ENCODE data around the gene RBM6. TPM values are rescaled to one million over a fixed set of nuclear protein-coding genes. Genes with fewer than 3 reads are reported as not detected.
"Not testable (repeated sequence)": the region's sequence is repeated elsewhere in the genome, so short reads cannot be mapped to it uniquely, and the experiment has no call there.

The RBM6 gene
- total RNA-seq, 2 donors from 2014 or later, result 75.5 to 88.4 TPM

GRCh38 chr3:49984394-49984793, 44.4 kb downstream of the RBM6 start:
- peaks cover 46% of the 10 kb centered on the region for H3K36me3 Mint-ChIP-seq (ENCODE audit: low read depth)
- no peak overlapping the region for H3K4me3 Mint-ChIP-seq
- no peak overlapping the region for H3K27ac Mint-ChIP-seq
- H3K9me3 Mint-ChIP-seq, result no peaks in the 10 kb centered on the region
- no peaks in the 10 kb centered on the region for H3K4me1 Mint-ChIP-seq
- ATAC-seq (replicated peaks), result no peak
- no peaks in the 10 kb centered on the region for H3K27me3 Mint-ChIP-seq

- ATAC-seq (replicated peaks), result no peak
Measured at GRCh38 chr3:49992326-49992725, 52.4 kb downstream of the RBM6 start.

GRCh38 chr3:49994476-49994875, 54.5 kb downstream of the RBM6 start:
- Mint-ChIP-seq H3K9me3 (no peaks in the 10 kb centered on the region), H3K27ac (peak overlapping the region; percentile 29), H3K27me3 (no peaks in the 10 kb centered on the region), H3K4me3 (no peak overlapping the region), H3K4me1 (peaks cover 5% of the 10 kb centered on the region), H3K36me3 (ENCODE audit: low read depth) (peaks cover 54% of the 10 kb centered on the region)
- no peak for ATAC-seq (replicated peaks)

More at GRCh38 chr3:49992326-49992725, 52.4 kb downstream of the RBM6 start:
- H3K9me3 Mint-ChIP-seq, result no peaks in the 10 kb centered on the region
- H3K4me3 Mint-ChIP-seq, result no peak overlapping the region
- no peaks in the 10 kb centered on the region for H3K4me1 Mint-ChIP-seq
- H3K27ac Mint-ChIP-seq, result no peak overlapping the region
- H3K36me3 Mint-ChIP-seq (ENCODE audit: low read depth), result peaks cover 65% of the 10 kb centered on the region
- H3K27me3 Mint-ChIP-seq, result no peaks in the 10 kb centered on the region

GRCh38 chr3:49996016-49996415, 56.1 kb downstream of the RBM6 start:
- Mint-ChIP-seq H3K36me3 (ENCODE audit: low read depth) (peaks cover 63% of the 10 kb centered on the region), H3K27me3 (no peaks in the 10 kb centered on the region), H3K27ac (no peak overlapping the region), H3K9me3 (no peaks in the 10 kb centered on the region), H3K4me1 (peaks cover 5% of the 10 kb centered on the region), H3K4me3 (no peak overlapping the region)
- ATAC-seq (replicated peaks), result no peak

- Mint-ChIP-seq H3K4me3 (no peak overlapping the region), H3K27me3 (no peaks in the 10 kb centered on the region), H3K9me3 (no peaks in the 10 kb centered on the region), H3K27ac (peak overlapping the region; percentile 47), H3K36me3 (ENCODE audit: low read depth) (peaks cover 75% of the 10 kb centered on the region), H3K4me1 (peaks cover 5% of the 10 kb centered on the region)
- peak; percentile 79 for ATAC-seq (replicated peaks)
Measured at GRCh38 chr3:49997862-49998261, 57.9 kb downstream of the RBM6 start.

GRCh38 chr3:49998326-49998725, 58.4 kb downstream of the RBM6 start:
- Mint-ChIP-seq H3K4me1 (peaks cover 5% of the 10 kb centered on the region), H3K36me3 (ENCODE audit: low read depth) (peaks cover 71% of the 10 kb centered on the region), H3K9me3 (no peaks in the 10 kb centered on the region), H3K27ac (peak overlapping the region; percentile 47), H3K4me3 (no peak overlapping the region), H3K27me3 (no peaks in the 10 kb centered on the region)
- ATAC-seq (replicated peaks), result peak; percentile 67

- Mint-ChIP-seq H3K36me3 (ENCODE audit: low read depth) (peaks cover 69% of the 10 kb centered on the region), H3K27ac (no peak overlapping the region), H3K4me1 (peaks cover 5% of the 10 kb centered on the region), H3K9me3 (no peaks in the 10 kb centered on the region), H3K4me3 (no peak overlapping the region), H3K27me3 (no peaks in the 10 kb centered on the region)
- no peak for ATAC-seq (replicated peaks)
Measured at GRCh38 chr3:50001511-50001910, 61.6 kb downstream of the RBM6 start.

- peaks cover 2% of the 10 kb centered on the region for H3K4me1 Mint-ChIP-seq
- ATAC-seq (replicated peaks), result no peak
- no peaks in the 10 kb centered on the region for H3K27me3 Mint-ChIP-seq
- H3K9me3 Mint-ChIP-seq, result no peaks in the 10 kb centered on the region
- H3K4me3 Mint-ChIP-seq, result no peak overlapping the region
- H3K36me3 Mint-ChIP-seq (ENCODE audit: low read depth), result peaks cover 77% of the 10 kb centered on the region
- no peak overlapping the region for H3K27ac Mint-ChIP-seq
Measured at GRCh38 chr3:50003216-50003615, 63.3 kb downstream of the RBM6 start.

- Mint-ChIP-seq H3K36me3 (ENCODE audit: low read depth) (peaks cover 81% of the 10 kb centered on the region), H3K9me3 (no peaks in the 10 kb centered on the region), H3K27ac (no peak overlapping the region), H3K27me3 (no peaks in the 10 kb centered on the region), H3K4me3 (no peak overlapping the region), H3K4me1 (no peaks in the 10 kb centered on the region)
- ATAC-seq (replicated peaks), result no peak
Measured at GRCh38 chr3:50003824-50004223, 63.9 kb downstream of the RBM6 start.

GRCh38 chr3:50008931-50009330, 69.0 kb downstream of the RBM6 start:
- no peak for ATAC-seq (replicated peaks)
- no peak overlapping the region for H3K4me3 Mint-ChIP-seq
- H3K27me3 Mint-ChIP-seq, result no peaks in the 10 kb centered on the region
- H3K27ac Mint-ChIP-seq, result no peak overlapping the region
- no peaks in the 10 kb centered on the region for H3K9me3 Mint-ChIP-seq
- no peaks in the 10 kb centered on the region for H3K4me1 Mint-ChIP-seq
- peaks cover 75% of the 10 kb centered on the region for H3K36me3 Mint-ChIP-seq (ENCODE audit: low read depth)

- Mint-ChIP-seq H3K4me1 (peaks cover 3% of the 10 kb centered on the region), H3K27me3 (no peaks in the 10 kb centered on the region), H3K9me3 (no peaks in the 10 kb centered on the region), H3K36me3 (ENCODE audit: low read depth) (peaks cover 69% of the 10 kb centered on the region), H3K4me3 (no peak overlapping the region), H3K27ac (no peak overlapping the region)
- no peak for ATAC-seq (replicated peaks)
Measured at GRCh38 chr3:50010959-50011358, 71.0 kb downstream of the RBM6 start.

GRCh38 chr3:50015918-50016317, 76.0 kb downstream of the RBM6 start:
- H3K4me1 Mint-ChIP-seq, result peaks cover 5% of the 10 kb centered on the region
- ATAC-seq (replicated peaks), result no peak
- no peak overlapping the region for H3K4me3 Mint-ChIP-seq
- peaks cover 83% of the 10 kb centered on the region for H3K36me3 Mint-ChIP-seq (ENCODE audit: low read depth)
- H3K9me3 Mint-ChIP-seq, result no peaks in the 10 kb centered on the region
- no peak overlapping the region for H3K27ac Mint-ChIP-seq
- no peaks in the 10 kb centered on the region for H3K27me3 Mint-ChIP-seq

- ATAC-seq (replicated peaks), result no peak
- Mint-ChIP-seq H3K27ac (no peak overlapping the region), H3K36me3 (ENCODE audit: low read depth) (peaks cover 43% of the 10 kb centered on the region), H3K4me1 (peaks cover 10% of the 10 kb centered on the region), H3K27me3 (no peaks in the 10 kb centered on the region), H3K9me3 (no peaks in the 10 kb centered on the region), H3K4me3 (no peak overlapping the region)
Measured at GRCh38 chr3:50028346-50028745, 88.4 kb downstream of the RBM6 start.

- not testable (repeated sequence) for H3K4me1 Mint-ChIP-seq; ATAC-seq (replicated peaks); H3K9me3 Mint-ChIP-seq; H3K4me3 Mint-ChIP-seq; H3K27me3 Mint-ChIP-seq
- Mint-ChIP-seq H3K36me3 (ENCODE audit: low read depth) (peaks cover 43% of the 10 kb centered on the region), H3K27ac (peak overlapping the region; percentile 6)
Measured at GRCh38 chr3:50031201-50031600, 91.3 kb downstream of the RBM6 start.

- no peak for ATAC-seq (replicated peaks)
- Mint-ChIP-seq H3K9me3 (no peaks in the 10 kb centered on the region), H3K27me3 (no peaks in the 10 kb centered on the region), H3K4me3 (no peak overlapping the region), H3K4me1 (peaks cover 2% of the 10 kb centered on the region), H3K27ac (no peak overlapping the region), H3K36me3 (ENCODE audit: low read depth) (peaks cover 33% of the 10 kb centered on the region)
Measured at GRCh38 chr3:50044976-50045375, 105.0 kb downstream of the RBM6 start.

GRCh38 chr3:50047426-50047825, 107.5 kb downstream of the RBM6 start:
- Mint-ChIP-seq H3K27ac (no peak overlapping the region), H3K4me1 (peaks cover 6% of the 10 kb centered on the region), H3K9me3 (no peaks in the 10 kb centered on the region), H3K36me3 (ENCODE audit: low read depth) (peaks cover 50% of the 10 kb centered on the region), H3K4me3 (no peak overlapping the region), H3K27me3 (no peaks in the 10 kb centered on the region)
- no peak for ATAC-seq (replicated peaks)

Data from activated T-helper 17 cell treated with anti-CD3 and anti-CD28 coated beads, Interleukin-2, amount 50 U/mL, for 72 hours (primary cell).